ENCODE data around the gene EEPD1.

Gene EEPD1

DNA sequence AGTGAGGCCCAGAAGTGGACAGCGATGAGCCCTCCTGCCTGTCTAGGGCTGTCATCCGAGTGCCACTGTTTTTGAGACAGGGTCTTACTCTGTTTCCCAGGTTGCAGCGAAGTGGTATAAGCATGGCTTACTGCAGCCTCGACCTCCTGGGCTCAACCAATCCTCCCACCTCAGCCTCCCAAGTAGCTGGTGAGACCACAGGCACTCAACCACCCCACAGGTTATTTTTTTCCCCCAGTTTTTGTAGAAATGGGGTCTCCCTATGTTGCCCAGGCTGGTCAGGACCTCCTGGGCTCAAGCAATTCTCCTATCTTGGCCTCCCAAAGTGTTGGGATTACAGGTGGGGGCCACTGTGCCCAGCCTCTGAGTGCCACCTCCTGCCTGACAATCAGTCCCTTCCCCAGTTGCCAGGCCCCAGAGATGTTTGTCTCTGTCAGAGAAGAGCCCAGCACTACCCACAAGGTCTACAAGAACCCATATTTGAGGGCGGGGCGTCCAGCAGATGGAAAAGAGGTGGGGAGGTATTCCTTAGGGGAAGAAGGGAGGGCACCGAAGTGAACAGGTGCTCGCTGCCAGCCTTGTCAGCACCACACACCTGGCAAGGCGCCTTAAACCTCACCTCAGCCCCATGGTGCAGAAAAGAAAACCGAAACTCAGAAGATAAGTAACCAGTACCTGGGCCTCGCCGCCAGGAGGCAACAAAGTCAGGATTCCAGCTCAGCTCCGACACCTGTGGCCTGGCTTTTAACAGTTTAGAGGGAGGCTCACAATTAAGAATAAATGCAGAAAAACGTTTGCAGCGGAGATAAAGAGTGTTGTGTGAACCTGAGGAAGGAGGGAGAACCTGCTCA, 159.2 kb downstream of the EEPD1 start:
- in situ Hi-C loops (cut with MboI; ENCODE audit: low pct_unique_long_range_greater_than_20kb, low sequenced_read_pairs, unreplicated experiment): no loop called here
- TF ChIP-seq CTCF (IDR thresholded peaks at IDR 0.05; ENCODE audit: extremely low read depth, insufficient read depth, missing control alignments): peak; percentile 33
- DNase-seq (ENCODE audit: low spot score): peak; percentile 50

DNA sequence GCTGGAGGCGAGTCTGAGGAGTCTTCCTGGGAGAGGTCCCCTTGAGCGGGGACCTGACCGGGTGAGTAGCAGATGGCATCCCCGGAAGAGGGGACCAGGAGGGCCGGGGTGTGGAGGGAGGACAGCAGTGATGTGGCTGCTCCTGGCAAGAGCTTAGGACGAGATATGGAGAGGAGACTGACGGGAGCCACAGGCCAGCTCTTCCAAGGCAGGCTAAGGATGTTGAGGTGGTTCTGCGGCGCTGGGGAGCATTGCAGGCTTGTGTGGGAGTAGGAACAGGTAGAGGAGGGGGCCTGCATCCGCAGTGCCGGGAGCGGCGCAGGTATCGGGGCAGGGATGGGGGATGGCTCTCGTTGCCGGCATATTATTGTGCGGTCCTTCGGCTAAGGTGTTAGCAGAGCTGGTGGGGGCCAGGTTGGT, 159.9 kb downstream of the EEPD1 start:
- no peak for TF ChIP-seq CTCF (IDR thresholded peaks at IDR 0.05; ENCODE audit: extremely low read depth, insufficient read depth, missing control alignments)
- no peak for DNase-seq (ENCODE audit: low spot score)
- in situ Hi-C loops (cut with MboI; ENCODE audit: low pct_unique_long_range_greater_than_20kb, low sequenced_read_pairs, unreplicated experiment): no loop called here

DNA sequence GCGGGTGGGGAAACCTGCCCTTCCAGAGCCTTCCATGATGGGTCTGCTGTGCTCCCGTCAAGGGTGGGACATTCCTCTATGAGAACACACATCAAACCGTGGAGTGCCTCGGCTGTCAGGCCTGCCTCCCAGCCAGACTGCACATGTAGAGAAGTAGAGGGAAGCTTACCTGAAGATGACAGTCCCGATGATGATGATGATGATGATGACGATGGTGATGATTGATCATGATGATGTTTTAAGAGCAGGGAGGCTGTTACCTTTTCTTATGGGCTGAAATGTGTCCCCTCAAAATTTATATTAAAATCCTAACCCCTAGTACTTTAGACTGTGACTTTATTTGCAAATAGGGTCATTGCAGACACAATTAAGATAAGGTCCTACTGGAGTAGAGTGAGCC, 160.6 kb downstream of the EEPD1 start:
- in situ Hi-C loops (cut with MboI; ENCODE audit: low pct_unique_long_range_greater_than_20kb, low sequenced_read_pairs, unreplicated experiment): no loop called here
- TF ChIP-seq CTCF (IDR thresholded peaks at IDR 0.05; ENCODE audit: extremely low read depth, insufficient read depth, missing control alignments): no peak
- DNase-seq (ENCODE audit: low spot score): no peak

DNA sequence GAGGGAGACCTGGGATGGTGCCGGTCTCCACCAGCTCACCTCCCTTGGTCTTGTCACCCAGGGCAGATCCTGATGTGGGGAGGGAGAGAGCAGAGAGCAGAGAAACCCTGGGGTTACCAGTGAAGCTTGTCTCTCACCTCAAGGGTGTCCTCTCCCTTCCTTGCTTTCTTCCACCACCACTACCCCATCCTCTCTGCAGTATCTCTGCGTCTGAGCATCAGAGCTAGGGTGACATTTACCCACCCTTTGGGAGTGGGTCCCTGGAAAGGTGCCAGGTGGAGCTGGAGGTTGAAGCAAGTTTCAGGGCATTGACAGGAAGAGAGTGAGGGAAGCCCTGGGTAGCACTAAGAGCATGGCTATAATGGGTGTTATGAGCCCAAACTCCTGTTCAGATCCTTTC, 161.4 kb downstream of the EEPD1 start:
- no peak for DNase-seq (ENCODE audit: low spot score)
- TF ChIP-seq CTCF (IDR thresholded peaks at IDR 0.05; ENCODE audit: extremely low read depth, insufficient read depth, missing control alignments): no peak
- in situ Hi-C loops (cut with MboI; ENCODE audit: low pct_unique_long_range_greater_than_20kb, low sequenced_read_pairs, unreplicated experiment): no loop called here

DNA sequence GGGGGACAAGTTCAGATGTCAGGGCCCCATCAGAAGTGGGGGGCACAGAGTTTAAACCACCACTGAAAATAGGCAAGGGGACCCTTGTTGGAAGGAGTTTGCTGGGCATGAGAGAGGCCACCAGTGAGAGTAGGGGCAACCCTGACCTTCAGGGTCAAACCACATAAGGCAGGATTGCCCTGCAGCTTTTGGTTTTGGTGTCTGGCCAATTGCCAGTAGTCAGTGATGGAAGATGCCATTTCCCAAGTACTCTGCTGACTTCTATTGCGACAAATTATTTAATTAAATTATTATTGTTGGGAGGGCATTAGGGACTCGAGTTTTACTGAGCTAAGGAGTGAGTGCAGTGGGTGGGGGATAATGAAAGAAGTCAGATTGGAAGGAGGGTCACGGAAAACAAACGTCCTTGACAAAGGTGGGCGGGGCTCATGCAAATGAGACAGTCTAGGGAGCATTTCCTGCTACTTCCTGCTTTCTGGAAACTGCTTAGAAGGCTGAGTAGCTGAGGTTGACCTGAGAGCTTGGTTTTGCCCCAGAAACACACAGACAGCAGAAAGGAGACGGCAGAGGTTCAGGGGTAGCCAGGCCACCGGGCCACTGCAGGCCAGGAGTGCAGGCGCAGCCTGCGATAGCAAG, 162.4 kb downstream of the EEPD1 start:
- DNase-seq (ENCODE audit: low spot score): no peak
- in situ Hi-C loops (cut with MboI; ENCODE audit: low pct_unique_long_range_greater_than_20kb, low sequenced_read_pairs, unreplicated experiment): no loop called here
- TF ChIP-seq CTCF (IDR thresholded peaks at IDR 0.05; ENCODE audit: extremely low read depth, insufficient read depth, missing control alignments): no peak

DNA sequence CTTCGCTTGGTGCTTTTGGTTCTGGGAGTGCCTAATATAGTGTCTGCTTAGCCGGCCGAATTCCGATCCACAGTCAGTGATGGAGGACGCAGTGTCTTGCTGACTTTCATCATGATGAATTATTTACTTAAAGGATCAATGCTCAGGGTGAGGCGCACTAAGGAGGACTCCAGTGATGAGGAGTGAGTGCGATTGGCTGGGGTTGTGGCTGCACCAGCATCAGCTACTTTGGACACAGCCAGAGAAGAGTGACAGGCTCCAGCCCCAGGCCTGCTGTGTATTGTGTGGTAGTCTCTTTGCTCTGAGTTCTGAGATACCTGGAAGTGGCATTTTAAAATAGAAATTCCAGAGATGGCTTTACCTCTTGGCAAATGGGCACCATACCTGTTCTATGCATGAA, 163.3 kb downstream of the EEPD1 start:
- TF ChIP-seq CTCF (IDR thresholded peaks at IDR 0.05; ENCODE audit: extremely low read depth, insufficient read depth, missing control alignments): no peak
- in situ Hi-C loops (cut with MboI; ENCODE audit: low pct_unique_long_range_greater_than_20kb, low sequenced_read_pairs, unreplicated experiment): no loop called here
- DNase-seq (ENCODE audit: low spot score): no peak
